Activated CD4-positive, alpha-beta memory T cell treated with anti-CD3 and anti-CD28 coated beads, Interleukin-2, amount 10 ng/mL, durations not matched to agents 7 days and 5 days (primary cell): ENCODE data around the gene SCYGR8. TPM values are rescaled to one million over a fixed set of nuclear protein-coding genes. Genes with fewer than 3 reads are reported as not detected.

Experiments
- CTCF ChIA-PET: fragments of 350-600 bp; sonication (Branson Sonifier 250); formaldehyde crosslinking; loops from one replicate; lab custom pipeline; 2021; ENCODE audit warnings: antibody characterized with exemption, inconsistent platforms; lab: Charles Lee
- POLR2A ChIA-PET: fragments of 350-600 bp; sonication (Branson Sonifier 250); formaldehyde crosslinking; loops from one replicate; lab custom pipeline; 2021; ENCODE audit warnings: antibody characterized with exemption; lab: Charles Lee
- DNase-seq: peaks from one replicate; pipeline ENCODE4 v3.0.0-alpha.2; 2020
- H3K27ac Mint-ChIP-seq: one replicate; pipeline ENCODE4 v1.8.0; 2021; ENCODE audit warnings: mild to moderate bottlenecking, mixed read lengths
- H3K27me3 Mint-ChIP-seq: one replicate; pipeline ENCODE4 v1.8.0; 2021; ENCODE audit warnings: mixed read lengths
- H3K36me3 Mint-ChIP-seq: one replicate; pipeline ENCODE4 v1.8.0; 2021; ENCODE audit warnings: low read depth, mixed read lengths
- H3K4me1 Mint-ChIP-seq: one replicate; pipeline ENCODE4 v1.8.0; 2021; ENCODE audit warnings: mixed read lengths
- H3K4me3 Mint-ChIP-seq: one replicate; pipeline ENCODE4 v1.8.0; 2021; ENCODE audit warnings: mild to moderate bottlenecking, mixed read lengths
- H3K9me3 Mint-ChIP-seq: one replicate; pipeline ENCODE4 v1.8.0; 2021; ENCODE audit warnings: mixed read lengths
- total RNA-seq, 2 experiments: library from RNA; stranded (reverse); gene quantifications; one replicate each; pipeline ENCODE4 v1.2.3, GENCODE V29; 2021

SCYGR8 gene
- total RNA-seq, 2 experiments from 2014 or later: not detected

DNA sequence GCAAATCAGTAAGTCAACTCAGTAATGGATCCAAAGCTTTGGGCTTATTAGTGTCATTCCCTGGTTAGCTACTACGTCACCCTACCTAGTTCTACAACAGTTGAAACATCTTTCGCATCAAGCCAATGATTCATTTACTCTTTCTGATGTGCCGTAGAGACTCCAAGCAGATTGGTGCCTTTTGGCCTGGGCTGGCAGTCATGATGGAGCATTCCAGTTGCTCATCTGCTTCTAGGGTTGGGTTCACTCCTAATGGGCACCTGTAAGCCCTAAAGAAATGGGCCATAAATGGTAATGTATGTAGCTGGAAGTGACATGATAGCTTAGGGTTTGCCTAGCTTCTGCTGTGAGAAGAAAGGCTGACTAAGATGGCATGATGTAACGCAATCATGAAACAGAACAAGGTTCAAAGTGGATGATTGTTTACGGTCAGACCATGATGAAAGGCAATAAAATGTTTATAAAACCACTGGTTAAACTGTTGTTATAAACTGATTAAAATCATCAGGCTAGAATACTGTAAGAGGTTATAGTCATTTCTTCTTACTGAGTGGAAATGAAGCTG, 47.5 kb downstream of the SCYGR8 start:
- Mint-ChIP-seq H3K4me3 (no peak overlapping the region), H3K36me3 (no peaks in the 10 kb centered on the region), H3K27me3 (peaks cover 2% of the 10 kb centered on the region), H3K4me1 (peaks cover 9% of the 10 kb centered on the region), H3K27ac (no peak overlapping the region), H3K9me3 (peaks cover 2% of the 10 kb centered on the region)
- CTCF ChIA-PET: interaction anchor here (2.1 kb wide), 1 partner anchor 27 kb away, joined by 8 read pairs; no protein-coding TSS in a partner anchor
- DNase-seq: no peak
- POLR2A ChIA-PET: interaction anchor here (1.5 kb wide), 1 partner anchor 10 kb away, joined by 3 read pairs; no protein-coding TSS in a partner anchor

Other genes starting within 250 kb of the SCYGR8 start
- not detected for gene SCYGR2, start 147.0 kb upstream of the SCYGR8 start, total RNA-seq
- gene SCYGR3, start 131.1 kb upstream of the SCYGR8 start, total RNA-seq: not detected
- not detected for gene SCYGR4, start 128.4 kb upstream of the SCYGR8 start, total RNA-seq
- not detected for gene SCYGR5, start 79.1 kb upstream of the SCYGR8 start, total RNA-seq
- not detected for gene SLC19A3, start 27.9 kb upstream of the SCYGR8 start, total RNA-seq
- not detected for gene SCYGR6, start 21.1 kb upstream of the SCYGR8 start, total RNA-seq
- not detected for gene SCYGR7, start 17.6 kb upstream of the SCYGR8 start, total RNA-seq
- 1 to 10 TPM; 3.6 to 4.7 TPM for gene CCL20, start 67.9 kb downstream of the SCYGR8 start, total RNA-seq
- not detected for gene DAW1, start 125.7 kb downstream of the SCYGR8 start, total RNA-seq